Measurements from ENCODE around the gene IQGAP2.

The IQGAP2 gene

GRCh38 chr5:76397200-76397599 lies 5.9 kb upstream of the IQGAP2 start:
- TF ChIP-seq NFRKB (IDR thresholded peaks at IDR 0.05): no peak
- TF ChIP-seq ZNF384 (IDR thresholded peaks at IDR 0.05): no peak
- no peak for TF ChIP-seq HDGF (IDR thresholded peaks at IDR 0.05; ENCODE audit: borderline replicate concordance)
- no peak for TF ChIP-seq FOXK2 (IDR thresholded peaks at IDR 0.05)
- no peak for TF ChIP-seq FOXM1 (IDR thresholded peaks at IDR 0.05; ENCODE audit: borderline replicate concordance)
- TF ChIP-seq CTBP1 (IDR thresholded peaks at IDR 0.05; ENCODE audit: borderline replicate concordance): no peak
- ChIA-PET CTCF (no interaction called here), POLR2A (no interaction called here)
- no peak for DNase-seq (ENCODE audit: extremely low spot score)

- POLR2A ChIA-PET: no interaction called here
- no peak for DNase-seq (ENCODE audit: extremely low spot score)
- no peak for TF ChIP-seq ZNF384 (IDR thresholded peaks at IDR 0.05)
- TF ChIP-seq FOXM1 (IDR thresholded peaks at IDR 0.05; ENCODE audit: borderline replicate concordance): no peak
- no peak for TF ChIP-seq LEF1 (IDR thresholded peaks at IDR 0.05; ENCODE audit: borderline replicate concordance)
- no peak for TF ChIP-seq BHLHE40 (IDR thresholded peaks at IDR 0.05; ENCODE audit: borderline replicate concordance)
- no peak for TF ChIP-seq FOXK2 (IDR thresholded peaks at IDR 0.05)
- TF ChIP-seq ELF4 (IDR thresholded peaks at IDR 0.05): no peak
- TF ChIP-seq PKNOX1 (IDR thresholded peaks at IDR 0.05): no peak
- no peak for TF ChIP-seq CTBP1 (IDR thresholded peaks at IDR 0.05; ENCODE audit: borderline replicate concordance)
- TF ChIP-seq SUZ12 (IDR thresholded peaks at IDR 0.05): no peak
- no peak for TF ChIP-seq NFRKB (IDR thresholded peaks at IDR 0.05)
- TF ChIP-seq SP1 (IDR thresholded peaks at IDR 0.05): no peak
- TF ChIP-seq FOXA1 (IDR thresholded peaks at IDR 0.05): no peak
- TF ChIP-seq HDGF (IDR thresholded peaks at IDR 0.05; ENCODE audit: borderline replicate concordance): no peak
- no peak for TF ChIP-seq ARNT (IDR thresholded peaks at IDR 0.05)
- TF ChIP-seq TARDBP (IDR thresholded peaks at IDR 0.05): no peak
- no peak for TF ChIP-seq L3MBTL2 (conservative IDR thresholded peaks at IDR 0.05)
- CTCF ChIA-PET: no interaction called here
Measured at GRCh38 chr5:76399268-76399667, 3.8 kb upstream of the IQGAP2 start.

- TF ChIP-seq NFRKB (IDR thresholded peaks at IDR 0.05): no peak
- no peak for TF ChIP-seq TARDBP (IDR thresholded peaks at IDR 0.05)
- TF ChIP-seq ZNF384 (IDR thresholded peaks at IDR 0.05): no peak
- TF ChIP-seq SUZ12 (IDR thresholded peaks at IDR 0.05): no peak
- TF ChIP-seq PKNOX1 (IDR thresholded peaks at IDR 0.05): no peak
- TF ChIP-seq HDGF (IDR thresholded peaks at IDR 0.05; ENCODE audit: borderline replicate concordance): no peak
- no peak for TF ChIP-seq CTBP1 (IDR thresholded peaks at IDR 0.05; ENCODE audit: borderline replicate concordance)
- TF ChIP-seq ARNT (IDR thresholded peaks at IDR 0.05): no peak
- no peak for TF ChIP-seq BHLHE40 (IDR thresholded peaks at IDR 0.05; ENCODE audit: borderline replicate concordance)
- TF ChIP-seq ELF4 (IDR thresholded peaks at IDR 0.05): no peak
- TF ChIP-seq L3MBTL2 (conservative IDR thresholded peaks at IDR 0.05): no peak
- no peak for TF ChIP-seq LEF1 (IDR thresholded peaks at IDR 0.05; ENCODE audit: borderline replicate concordance)
- TF ChIP-seq SP1 (IDR thresholded peaks at IDR 0.05): no peak
- no peak for TF ChIP-seq FOXA1 (IDR thresholded peaks at IDR 0.05)
- no peak for TF ChIP-seq FOXK2 (IDR thresholded peaks at IDR 0.05)
- TF ChIP-seq FOXM1 (IDR thresholded peaks at IDR 0.05; ENCODE audit: borderline replicate concordance): no peak
- ChIA-PET POLR2A (no interaction called here), CTCF (no interaction called here)
- DNase-seq (ENCODE audit: extremely low spot score): no peak
Measured at GRCh38 chr5:76400466-76400865, 2.6 kb upstream of the IQGAP2 start.

- ChIA-PET POLR2A (interaction anchor here (2.0 kb wide), 2 partner anchors 8 to 17 kb away, joined by 4 to 6 read pairs; no protein-coding TSS in a partner anchor), CTCF (interaction anchor here (2.5 to 5.4 kb wide), 2 partner anchors 13 to 142 kb away, joined by 11 to 20 read pairs; no protein-coding TSS in a partner anchor)
- DNase-seq (ENCODE audit: extremely low spot score): no peak
- no peak for TF ChIP-seq FOXM1 (IDR thresholded peaks at IDR 0.05; ENCODE audit: borderline replicate concordance)
- no peak for TF ChIP-seq HDGF (IDR thresholded peaks at IDR 0.05; ENCODE audit: borderline replicate concordance)
Measured at GRCh38 chr5:76401801-76402250, 1.3 kb upstream of the IQGAP2 start.

GRCh38 chr5:76402251-76402885 lies 717 bp upstream of the IQGAP2 start:
- no peak for TF ChIP-seq ZNF384 (IDR thresholded peaks at IDR 0.05)
- ChIA-PET CTCF (interaction anchor here (0.6 to 5.4 kb wide), 6 partner anchors 14 to 221 kb away, joined by 3 to 20 read pairs (median 10); no protein-coding TSS in a partner anchor), POLR2A (interaction anchor here (2.0 kb wide), 2 partner anchors 9 to 16 kb away, joined by 4 to 6 read pairs; no protein-coding TSS in a partner anchor)
- peak; percentile 57 for DNase-seq (ENCODE audit: extremely low spot score)

GRCh38 chr5:76403766-76404222 lies 709 bp downstream of the IQGAP2 start:
- ChIA-PET POLR2A (interaction anchor here (0.9 to 2.0 kb wide), 4 partner anchors 10 to 180 kb away, joined by 3 to 10 read pairs (median 6); no protein-coding TSS in a partner anchor), CTCF (interaction anchor here (0.6 to 5.4 kb wide), 18 partner anchors 8 to 1527 kb away, joined by 3 to 20 read pairs (median 4); no protein-coding TSS in a partner anchor)
- DNase-seq (ENCODE audit: extremely low spot score): peak; percentile 45
- TF ChIP-seq CTBP1 (IDR thresholded peaks at IDR 0.05; ENCODE audit: borderline replicate concordance): no peak
- TF ChIP-seq SUZ12 (IDR thresholded peaks at IDR 0.05): no peak
- no peak for TF ChIP-seq SP1 (IDR thresholded peaks at IDR 0.05)
- no peak for TF ChIP-seq ARNT (IDR thresholded peaks at IDR 0.05)
- TF ChIP-seq ELF4 (IDR thresholded peaks at IDR 0.05): no peak
- TF ChIP-seq FOXM1 (IDR thresholded peaks at IDR 0.05; ENCODE audit: borderline replicate concordance): no peak
- TF ChIP-seq FOXK2 (IDR thresholded peaks at IDR 0.05): no peak
- no peak for TF ChIP-seq TARDBP (IDR thresholded peaks at IDR 0.05)
- no peak for TF ChIP-seq NFRKB (IDR thresholded peaks at IDR 0.05)
- TF ChIP-seq LEF1 (IDR thresholded peaks at IDR 0.05; ENCODE audit: borderline replicate concordance): no peak
- no peak for TF ChIP-seq HDGF (IDR thresholded peaks at IDR 0.05; ENCODE audit: borderline replicate concordance)
- no peak for TF ChIP-seq L3MBTL2 (conservative IDR thresholded peaks at IDR 0.05)
- no peak for TF ChIP-seq PKNOX1 (IDR thresholded peaks at IDR 0.05)
- TF ChIP-seq ZNF384 (IDR thresholded peaks at IDR 0.05): no peak
- TF ChIP-seq FOXA1 (IDR thresholded peaks at IDR 0.05): no peak
- no peak for TF ChIP-seq BHLHE40 (IDR thresholded peaks at IDR 0.05; ENCODE audit: borderline replicate concordance)
